Uterus (tissue), 4 donors: ENCODE measurements around the gene PRKG1. TPM values are rescaled to one million over a fixed set of nuclear protein-coding genes. Genes with fewer than 3 reads are reported as not detected.

ENCODE experiments used
- DNase-seq, 2 donors: peaks; one replicate each; pipeline ENCODE4 v3.0.0-alpha.2; 2019 to 2020
- H3K27ac ChIP-seq, 2 donors: fragments of 200-600 bp; sonication (generic); 1 replicate in 1 of 2; 2 replicates in 1 of 2; pipeline ENCODE4 v1.5.1; 2016 to 2018
- H3K27me3 ChIP-seq, 2 donors: fragments of 200-600 bp; sonication (generic); one replicate each; pipeline ENCODE4 v1.5.1; 2018 to 2019; ENCODE audit warnings: control low read depth in 1 of 2
- H3K36me3 ChIP-seq, 2 donors: fragments of 200-600 bp; sonication (generic); one replicate each; pipeline ENCODE4 v1.5.1; 2019; ENCODE audit warnings: control low read depth in 1 of 2
- H3K4me1 ChIP-seq, 2 donors: fragments of 200-600 bp; sonication (generic); one replicate each; pipeline ENCODE4 v1.5.1; 2018 to 2019; ENCODE audit warnings: control low read depth in 1 of 2
- H3K4me3 ChIP-seq, 2 donors: fragments of 200-600 bp; sonication (generic); 1 replicate in 1 of 2; 2 replicates in 1 of 2; pipeline ENCODE4 v1.5.1; 2018 to 2019; ENCODE audit warnings: mild to moderate bottlenecking in 1 of 2
- H3K9me3 ChIP-seq, 2 donors: fragments of 200-600 bp; sonication (generic); one replicate each; pipeline ENCODE4 v1.5.1; 2019; ENCODE audit warnings: control low read depth in 1 of 2
- POLR2A ChIP-seq, 2 donors: fragments of 450-650 bp; IDR thresholded peaks; one replicate each; pipeline ENCODE4 v1.6.1; 2016; ENCODE audit warnings: antibody characterized with exemption in 2 of 2, mild to moderate bottlenecking in 1 of 2, moderate library complexity in 1 of 2
- intact Hi-C: fragments of 100-400 bp; cut with DNase I; formaldehyde crosslinking; loops from one replicate; pipeline ENCODE4 v1.15.1; 2023; ENCODE audit warnings: low total_unique reads
- total RNA-seq, 4 donors: library from RNA; depleted of rRNA in 3 of 4; stranded (reverse); fragments of >200 nt in 3 of 4; gene quantifications; one replicate each; pipeline versions ENCODE4 v1.1.0 to v1.2.4, GENCODE V29; 2014 to 2023
- TF ChIP-seq, protein P1 (sequence below), 4 experiments: fragments of 200-600 bp in 2 of 4; fragments of 450-650 bp in 2 of 4; sonication (generic) in 2 of 4; IDR thresholded peaks; one replicate each; pipeline ENCODE4 v1.5.1; 2016 to 2019; ENCODE audit warnings: antibody characterized with exemption in 4 of 4, mild to moderate bottlenecking in 2 of 4, moderate library complexity in 1 of 4
- donor health status: DM: yes; HTN: yes; CAD: no.

PRKG1 gene
- total RNA-seq, 4 donors from 2014 or later = 32.4 to 136 (median 69.6) TPM

DNA sequence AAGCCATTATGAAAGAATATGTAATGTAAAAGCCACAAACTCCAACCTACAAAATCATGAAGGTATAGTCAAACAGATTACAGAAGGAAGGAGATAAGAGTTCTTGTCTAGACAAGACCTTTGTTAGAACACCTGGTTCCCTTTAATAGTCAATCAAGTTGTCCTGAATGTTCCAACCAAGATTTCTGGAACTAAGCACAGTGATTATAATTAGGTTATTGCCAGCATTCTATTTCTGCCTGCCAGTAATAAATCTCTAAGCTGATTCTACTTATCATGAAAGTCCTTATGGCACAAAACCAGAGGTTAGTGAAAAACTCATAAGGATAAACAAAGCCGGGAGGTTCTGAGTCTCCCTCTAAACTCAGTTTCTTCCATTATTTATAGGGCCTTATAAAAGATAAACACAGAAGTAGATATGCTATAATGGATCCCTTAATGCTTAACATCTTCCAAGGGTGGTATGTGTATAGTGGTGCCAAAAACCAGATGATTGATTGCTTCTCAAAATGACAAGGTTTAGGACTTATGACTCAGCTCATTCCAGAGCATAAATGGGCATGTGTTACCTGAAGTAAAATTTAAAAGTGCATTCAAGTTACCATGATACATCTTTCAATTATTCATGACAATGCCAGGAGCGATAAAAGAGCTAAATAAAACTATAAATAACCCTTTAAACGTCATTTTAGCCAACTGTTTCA is 387.9 kb downstream of the PRKG1 start:
- TF ChIP-seq, protein P1, sequence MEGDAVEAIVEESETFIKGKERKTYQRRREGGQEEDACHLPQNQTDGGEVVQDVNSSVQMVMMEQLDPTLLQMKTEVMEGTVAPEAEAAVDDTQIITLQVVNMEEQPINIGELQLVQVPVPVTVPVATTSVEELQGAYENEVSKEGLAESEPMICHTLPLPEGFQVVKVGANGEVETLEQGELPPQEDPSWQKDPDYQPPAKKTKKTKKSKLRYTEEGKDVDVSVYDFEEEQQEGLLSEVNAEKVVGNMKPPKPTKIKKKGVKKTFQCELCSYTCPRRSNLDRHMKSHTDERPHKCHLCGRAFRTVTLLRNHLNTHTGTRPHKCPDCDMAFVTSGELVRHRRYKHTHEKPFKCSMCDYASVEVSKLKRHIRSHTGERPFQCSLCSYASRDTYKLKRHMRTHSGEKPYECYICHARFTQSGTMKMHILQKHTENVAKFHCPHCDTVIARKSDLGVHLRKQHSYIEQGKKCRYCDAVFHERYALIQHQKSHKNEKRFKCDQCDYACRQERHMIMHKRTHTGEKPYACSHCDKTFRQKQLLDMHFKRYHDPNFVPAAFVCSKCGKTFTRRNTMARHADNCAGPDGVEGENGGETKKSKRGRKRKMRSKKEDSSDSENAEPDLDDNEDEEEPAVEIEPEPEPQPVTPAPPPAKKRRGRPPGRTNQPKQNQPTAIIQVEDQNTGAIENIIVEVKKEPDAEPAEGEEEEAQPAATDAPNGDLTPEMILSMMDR (IDR thresholded peaks at IDR 0.05) = no peak
- TF ChIP-seq POLR2A (IDR thresholded peaks at IDR 0.05) = no peak
- DNase-seq = no peak
- no peaks in the 10 kb centered on the region for H3K27me3 ChIP-seq
- H3K4me1 ChIP-seq = peaks cover 0 to 6% of the 10 kb centered on the region in 2 donors
- H3K36me3 ChIP-seq = no peaks in the 10 kb centered on the region
- no peaks in the 10 kb centered on the region for H3K9me3 ChIP-seq
- H3K27ac ChIP-seq = peak overlapping the region in 1 of 2 donors; percentile 23
- intact Hi-C loops = no loop called here
- H3K4me3 ChIP-seq = no peak overlapping the region

DNA sequence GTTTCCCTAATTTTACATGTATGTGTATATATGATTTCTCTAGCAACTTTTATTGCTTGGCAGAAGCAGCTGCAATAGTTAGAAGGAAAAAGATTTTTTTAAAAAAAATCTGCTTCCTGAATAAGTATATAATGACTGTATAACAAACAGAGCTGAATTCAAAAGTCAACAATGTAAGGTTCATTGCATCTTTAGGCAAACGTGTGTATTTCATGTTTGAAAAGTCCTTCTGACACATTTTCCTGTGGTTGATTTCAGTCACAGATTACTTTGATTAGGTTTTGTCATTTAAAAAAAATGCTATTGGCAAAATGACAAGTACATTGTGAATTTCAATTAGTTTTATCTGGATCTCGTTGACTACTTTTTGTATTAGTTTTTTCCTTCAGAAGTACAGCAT is 394.1 kb downstream of the PRKG1 start:
- peaks cover 0 to 6% of the 10 kb centered on the region in 2 donors for H3K4me1 ChIP-seq
- H3K4me3 ChIP-seq = no peak overlapping the region
- intact Hi-C loops = no loop called here
- no peaks in the 10 kb centered on the region for H3K36me3 ChIP-seq
- H3K27ac ChIP-seq = no peak overlapping the region
- DNase-seq = no peak
- H3K9me3 ChIP-seq = no peaks in the 10 kb centered on the region
- TF ChIP-seq, protein P1 (IDR thresholded peaks at IDR 0.05) = no peak
- TF ChIP-seq POLR2A (IDR thresholded peaks at IDR 0.05) = no peak
- peaks cover 0 to 2% of the 10 kb centered on the region in 2 donors for H3K27me3 ChIP-seq

DNA sequence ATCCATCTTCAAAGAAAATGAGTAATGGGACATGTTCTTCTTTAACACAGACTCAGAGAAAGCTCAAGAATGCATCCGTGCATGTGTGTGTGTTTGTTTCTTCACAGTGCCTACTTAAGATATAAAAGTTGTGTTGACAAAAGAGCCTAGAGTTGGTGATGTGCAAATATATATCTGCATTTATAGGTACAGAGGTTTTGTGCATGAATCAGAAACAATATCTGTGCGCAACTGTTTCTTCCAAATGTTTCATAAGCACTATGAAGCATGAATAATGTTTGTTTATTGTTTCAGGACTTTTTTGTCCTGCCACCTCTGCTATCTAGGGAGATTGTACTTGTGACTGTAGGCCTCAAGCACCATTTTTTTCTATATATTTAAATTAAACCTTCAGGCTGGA is 395.4 kb downstream of the PRKG1 start:
- Histone ChIP-seq H3K4me3 (no peak overlapping the region), H3K27me3 (peaks cover 0 to 2% of the 10 kb centered on the region in 2 donors), H3K27ac (no peak overlapping the region), H3K36me3 (no peaks in the 10 kb centered on the region), H3K9me3 (no peaks in the 10 kb centered on the region), H3K4me1 (peaks cover 0 to 6% of the 10 kb centered on the region in 2 donors)
- intact Hi-C loops = no loop called here
- DNase-seq = no peak
- no peak for TF ChIP-seq POLR2A (IDR thresholded peaks at IDR 0.05)
- TF ChIP-seq, protein P1 (IDR thresholded peaks at IDR 0.05) = no peak

DNA sequence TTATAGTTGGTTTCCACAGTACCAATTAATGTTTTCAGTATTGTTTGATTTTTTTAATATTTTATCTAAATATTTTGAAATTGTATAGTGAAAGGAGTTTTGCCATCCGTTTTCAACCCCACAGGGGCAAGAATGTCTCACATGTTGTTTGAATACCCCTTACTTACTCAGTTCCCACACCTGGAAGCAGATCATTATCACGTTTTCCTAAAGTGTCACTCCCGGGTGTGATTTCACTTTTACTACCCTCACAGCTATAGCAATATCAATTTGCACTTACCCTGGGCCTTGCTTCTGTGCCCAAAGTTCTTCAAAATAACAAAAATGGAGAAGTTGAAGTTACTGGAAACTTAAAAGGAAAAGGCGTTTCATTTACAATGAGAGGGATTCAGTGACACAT is 397.0 kb downstream of the PRKG1 start:
- TF ChIP-seq, protein P1 (IDR thresholded peaks at IDR 0.05) = no peak
- no peak for TF ChIP-seq POLR2A (IDR thresholded peaks at IDR 0.05)
- Histone ChIP-seq H3K4me1 (peaks cover 0 to 4% of the 10 kb centered on the region in 2 donors), H3K9me3 (no peaks in the 10 kb centered on the region)

DNA sequence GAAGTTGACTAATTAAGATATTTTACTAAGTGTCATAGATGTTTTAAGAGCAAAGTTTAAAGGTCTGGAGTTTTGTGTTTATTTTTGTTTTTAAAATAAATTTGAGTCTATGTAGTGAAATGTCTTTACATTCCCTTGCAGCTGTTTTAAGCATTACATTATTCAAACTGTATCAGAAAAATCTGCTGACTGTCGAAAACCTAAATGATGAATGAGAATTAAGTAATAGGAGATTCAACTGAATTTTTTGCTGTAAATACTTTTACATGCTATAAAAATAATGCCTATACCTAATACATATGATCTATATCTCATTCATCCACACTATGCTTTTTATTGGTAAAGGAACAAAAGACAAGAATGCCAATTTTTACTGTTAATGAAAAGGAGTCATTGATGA is 397.9 kb downstream of the PRKG1 start:
- intact Hi-C loops = no loop called here
- peaks cover 0 to 2% of the 10 kb centered on the region in 2 donors for H3K27me3 ChIP-seq
- no peaks in the 10 kb centered on the region for H3K4me1 ChIP-seq
- H3K36me3 ChIP-seq = no peaks in the 10 kb centered on the region
- H3K4me3 ChIP-seq = no peak overlapping the region
- no peak overlapping the region for H3K27ac ChIP-seq
- no peaks in the 10 kb centered on the region for H3K9me3 ChIP-seq
- TF ChIP-seq, protein P1 (IDR thresholded peaks at IDR 0.05) = no peak
- no peak for TF ChIP-seq POLR2A (IDR thresholded peaks at IDR 0.05)
- DNase-seq = no peak

More for the DNA sequence above, 397.0 kb downstream of the PRKG1 start:
- H3K36me3 ChIP-seq = no peaks in the 10 kb centered on the region
- peaks cover 0 to 2% of the 10 kb centered on the region in 2 donors for H3K27me3 ChIP-seq
- no peak for DNase-seq
- no peak overlapping the region for H3K4me3 ChIP-seq
- no peak overlapping the region for H3K27ac ChIP-seq
- intact Hi-C loops = no loop called here
